Measurements from ENCODE around the gene ADAMTS12.
A peak's percentile ranks its signal among the peaks of the same experiment; 100 is the strongest.
"Not testable (repeated sequence)": the region's sequence is repeated elsewhere in the genome, so short reads cannot be mapped to it uniquely, and the experiment has no call there.

Gene ADAMTS12

GRCh38 chr5:33563983-33564908 lies 327.5 kb downstream of the ADAMTS12 start:
- DNase-seq = no peak

DNA sequence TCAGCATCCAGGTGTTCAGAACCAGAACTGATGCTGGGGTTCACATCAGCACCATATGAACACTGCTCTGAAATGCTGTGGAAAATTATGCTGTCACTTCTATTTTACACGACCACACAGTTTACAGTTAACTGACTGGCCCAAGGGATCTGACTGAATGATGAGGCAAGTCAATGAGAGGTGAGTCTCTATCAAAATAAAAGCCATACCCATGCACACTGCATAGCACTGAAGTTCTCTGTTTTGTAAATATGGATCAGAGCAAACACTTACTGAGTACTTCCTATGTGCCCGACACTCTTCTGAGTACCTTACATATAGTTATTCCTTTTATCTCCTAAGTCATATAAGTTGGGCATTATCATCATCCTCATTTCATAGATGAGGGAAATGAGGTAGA lies 328.3 kb downstream of the ADAMTS12 start:
- no peak for DNase-seq

GRCh38 chr5:33558489-33558888 lies 333.3 kb downstream of the ADAMTS12 start:
- DNase-seq = no peak

- no peak for DNase-seq
Observed at GRCh38 chr5:33557605-33558004, 334.2 kb downstream of the ADAMTS12 start.

DNA sequence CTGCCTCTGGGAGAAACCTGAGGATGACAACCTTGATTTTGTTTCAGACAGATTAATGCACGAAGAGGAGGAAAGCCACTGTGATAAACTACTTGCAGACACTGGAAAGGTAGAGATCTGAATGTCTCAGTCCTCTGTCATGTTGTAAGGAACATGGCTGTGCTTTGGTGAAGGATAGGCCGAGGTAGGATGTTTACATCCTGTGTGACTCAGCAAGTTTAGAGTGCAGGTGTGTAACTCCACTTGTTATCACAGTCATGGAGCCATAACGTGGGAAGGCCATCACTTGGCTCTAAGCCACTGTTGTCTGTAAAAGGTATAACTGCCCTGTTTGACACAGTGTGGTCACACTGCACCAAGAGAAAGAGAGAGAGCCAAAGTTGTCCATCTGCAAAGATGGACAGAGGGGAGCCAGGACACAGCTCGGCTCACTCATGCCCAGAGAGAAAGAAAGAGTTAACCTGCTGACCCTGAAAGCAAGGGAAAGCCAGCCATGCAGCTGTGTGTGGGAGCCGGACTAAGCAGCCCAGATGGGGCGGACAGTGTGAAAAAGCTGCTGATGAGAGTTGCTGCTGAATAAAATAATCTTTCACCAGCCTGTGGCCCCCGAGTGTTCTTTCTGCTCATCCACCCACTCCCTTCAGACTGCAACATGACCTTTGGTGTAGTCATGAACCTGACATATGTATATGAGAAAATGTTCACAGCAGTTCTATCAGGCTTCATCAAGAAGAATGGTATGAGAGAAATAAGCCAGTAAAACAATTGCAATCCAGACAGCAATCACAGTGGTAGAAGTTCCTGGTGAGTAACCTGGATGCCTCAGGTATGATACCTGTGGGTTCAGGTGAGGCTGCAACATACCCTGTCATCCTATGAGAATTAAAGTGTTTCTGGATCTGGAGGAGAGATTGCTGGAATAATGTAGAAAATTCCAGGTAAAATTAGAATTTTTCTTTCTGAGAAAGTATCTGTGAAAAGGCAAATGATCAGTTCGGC lies 335.2 kb downstream of the ADAMTS12 start:
- no peak for DNase-seq

DNA sequence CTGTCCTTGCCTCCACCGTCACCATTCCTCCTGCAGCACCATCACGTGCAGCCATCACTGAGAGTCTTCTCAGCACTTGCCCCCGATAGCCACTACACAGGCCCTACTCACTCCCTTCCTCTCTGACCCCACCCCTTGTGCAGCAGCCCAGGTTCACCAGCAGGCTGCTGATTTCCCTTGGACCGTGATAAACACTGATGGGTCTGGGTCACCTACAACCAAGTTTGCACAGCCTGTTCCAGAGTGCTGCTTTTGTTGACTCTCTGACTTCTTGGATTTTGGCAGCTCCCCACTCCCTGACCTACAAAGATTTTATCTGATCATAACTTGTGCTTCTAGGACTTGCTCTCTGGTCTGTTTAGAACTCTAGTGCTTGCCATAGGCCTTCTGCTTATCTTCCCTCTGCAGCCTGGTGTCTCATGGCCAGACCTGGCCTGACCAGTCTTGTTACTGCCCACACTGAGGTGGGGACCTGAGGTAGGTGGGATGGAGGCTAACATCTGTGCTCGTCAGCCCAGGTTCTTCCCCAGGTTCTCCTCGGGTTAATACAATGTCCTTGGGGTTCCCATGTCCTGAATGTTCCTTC lies 341.7 kb downstream of the ADAMTS12 start:
- DNase-seq = no peak

DNA sequence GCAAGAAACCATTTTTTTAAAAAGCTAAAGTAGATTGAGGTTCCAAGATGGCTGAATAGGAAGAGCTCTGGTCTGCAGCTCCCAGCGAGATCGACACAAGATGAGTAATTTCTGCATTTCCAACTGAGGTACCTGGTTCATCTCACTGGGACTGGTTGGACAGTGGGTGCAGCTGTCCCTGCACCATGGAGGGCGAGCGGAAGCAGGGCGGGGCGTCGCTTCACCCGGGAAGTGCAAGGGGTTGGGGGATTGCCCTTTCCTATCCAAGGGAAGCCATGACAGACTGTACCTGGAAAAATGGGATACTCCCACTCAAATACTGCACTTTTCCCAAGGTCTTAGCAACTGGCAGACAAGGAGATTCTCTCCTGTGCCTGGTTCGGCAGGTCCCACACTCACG lies 352.0 kb downstream of the ADAMTS12 start:
- DNase-seq = not testable (repeated sequence)

GRCh38 chr5:33539212-33539611 lies 352.6 kb downstream of the ADAMTS12 start:
- DNase-seq = peak; percentile 35

DNA sequence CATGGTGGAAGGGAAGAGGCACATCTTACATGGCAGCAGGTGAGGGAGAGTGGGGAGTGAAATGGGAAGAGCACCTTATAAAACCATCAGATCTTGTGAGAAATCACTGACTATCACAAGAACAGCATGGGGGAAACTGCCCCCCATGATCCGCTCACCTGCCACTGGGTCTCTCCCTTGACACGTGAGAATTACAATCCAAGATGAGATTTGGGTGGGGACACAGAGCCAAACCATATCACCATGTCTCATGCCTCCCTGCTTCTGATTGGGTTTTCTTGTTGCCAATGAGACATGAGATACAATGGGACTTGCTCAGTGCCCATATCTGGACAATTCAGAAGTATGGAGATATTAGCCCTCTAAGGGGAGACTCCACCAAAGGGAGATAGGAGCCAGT lies 353.6 kb downstream of the ADAMTS12 start:
- no peak for DNase-seq

DNA sequence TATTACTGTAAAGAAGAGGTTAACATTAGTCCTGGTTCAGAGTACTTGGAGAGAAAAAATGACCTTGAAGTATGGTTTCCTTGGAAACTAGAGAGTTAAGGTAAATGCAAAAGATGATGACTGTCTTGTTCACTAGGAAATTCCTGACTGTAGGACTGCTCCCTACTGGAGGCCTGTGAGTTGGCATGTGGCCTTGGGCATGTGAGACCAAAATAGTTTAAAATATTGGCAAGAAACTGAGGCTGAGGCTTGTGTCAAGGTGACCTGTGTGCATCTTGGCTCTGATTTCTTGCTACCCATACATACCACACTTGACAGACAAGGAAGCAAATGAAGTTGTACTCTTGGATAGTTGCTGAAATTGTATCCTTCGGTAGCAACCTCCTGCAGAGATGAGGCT lies 354.6 kb downstream of the ADAMTS12 start:
- DNase-seq = no peak

- no peak for DNase-seq
Observed at GRCh38 chr5:33536802-33537201, 355.0 kb downstream of the ADAMTS12 start.

DNA sequence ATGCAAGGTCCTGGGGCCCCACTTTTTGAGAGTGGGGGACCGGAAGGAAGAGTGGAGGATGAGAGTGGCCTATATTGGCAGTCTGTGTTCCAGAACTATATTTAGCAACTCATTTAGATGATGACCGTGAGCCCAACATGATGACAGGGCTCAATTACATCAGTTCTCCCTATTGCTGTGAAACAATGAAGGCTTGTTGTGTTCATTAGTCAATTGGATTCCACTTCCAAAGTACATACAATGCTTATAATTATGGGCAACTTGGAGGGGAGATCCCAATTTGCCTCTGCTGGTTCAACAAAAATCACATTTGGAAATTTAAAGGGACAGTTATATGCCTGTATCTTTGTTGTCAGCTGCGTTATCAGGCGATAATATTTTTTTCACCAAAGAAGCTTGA lies 360.0 kb downstream of the ADAMTS12 start:
- no peak for DNase-seq

DNA sequence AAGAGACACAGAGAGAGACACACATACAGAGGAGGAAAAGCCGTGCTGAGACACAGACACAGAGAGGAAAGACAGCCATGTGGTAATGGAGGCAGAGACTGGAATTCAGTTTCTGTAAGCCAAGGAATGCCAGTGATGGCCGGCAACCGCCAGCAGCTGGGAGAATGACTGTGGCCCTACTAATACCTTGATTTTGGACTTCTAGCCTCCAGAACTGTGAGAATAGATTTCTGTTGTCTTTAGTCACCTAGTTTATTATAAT lies 360.8 kb downstream of the ADAMTS12 start:
- no peak for DNase-seq

GRCh38 chr5:33530183-33531036 lies 361.4 kb downstream of the ADAMTS12 start:
- DNase-seq = no peak

- DNase-seq = no peak
Observed at GRCh38 chr5:33527696-33528095, 364.1 kb downstream of the ADAMTS12 start.

GRCh38 chr5:33526755-33527154 lies 365.0 kb downstream of the ADAMTS12 start:
- DNase-seq = peak; percentile 4

DNA sequence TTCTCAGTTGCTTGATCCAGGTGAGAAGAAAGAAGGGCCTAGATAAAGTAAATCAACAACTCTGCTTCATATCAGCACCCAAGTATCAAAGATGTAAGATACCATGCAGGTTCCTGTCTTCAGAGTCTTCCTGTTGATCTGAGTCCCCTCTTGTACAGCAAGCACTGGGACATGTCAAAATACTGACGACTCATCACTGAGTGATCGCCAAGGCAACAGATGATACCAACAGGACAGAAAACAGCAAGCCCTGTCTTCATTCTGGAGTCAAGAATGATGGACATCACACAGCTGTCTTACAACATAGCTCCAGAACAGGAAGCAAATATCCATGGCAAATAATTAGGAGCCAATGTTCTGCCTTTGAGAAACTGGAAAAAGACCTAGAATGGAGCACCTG lies 367.3 kb downstream of the ADAMTS12 start:
- no peak for DNase-seq

GRCh38 chr5:33523208-33523771 lies 368.5 kb downstream of the ADAMTS12 start:
- DNase-seq = no peak

GRCh38 chr5:33516421-33516820 lies 375.4 kb downstream of the ADAMTS12 start:
- DNase-seq = no peak

- not testable (repeated sequence) for DNase-seq
Observed at GRCh38 chr5:33515366-33515765, 376.4 kb downstream of the ADAMTS12 start.

GRCh38 chr5:33513462-33514185 lies 378.2 kb downstream of the ADAMTS12 start:
- peak; percentile 13 for DNase-seq

All from NCI-H2171 (cell line).